HepG2 (cell line): ENCODE results near the gene SIRT1. TPM values are rescaled to one million over a fixed set of nuclear protein-coding genes. Genes with fewer than 3 reads are reported as not detected.

ENCODE experiments used
- ATAC-seq: fragments of 200-7000 bp; cut with Tn5 transposase; 3 replicates; pipeline ENCODE4 v1.9.1; 2020; ENCODE audit warnings: mild to moderate bottlenecking, moderate library complexity
- BruUV-seq: library from RNA; stranded (reverse); fragments of 400-500 nt; replicated peaks from 2 replicates; lab custom pipeline; 2021; lab: Mats Ljungman, UMichigan
- CTCF ChIA-PET: fragments of 300-600 bp; formaldehyde crosslinking; extraction: SDS; loops from one replicate; lab custom pipeline; 2021; ENCODE audit warnings: low total read pairs, inconsistent platforms, low intra/inter-chr PET ratio; lab: Yijun Ruan, JAX
- POLR2A ChIA-PET: fragments of 350-600 bp; sonication (Branson Sonifier 250); formaldehyde crosslinking; loops from one replicate; lab custom pipeline; 2020; ENCODE audit warnings: antibody characterized with exemption, inconsistent platforms; lab: Yijun Ruan, JAX
- DNase-seq: peaks from one replicate; pipeline ENCODE4 v3.0.0-alpha.2; 2015; ENCODE audit warnings: low spot score
- FAIRE-seq: peaks from 3 replicates; lab custom pipeline; 2011; peaks lifted over from hg19 to GRCh38; lab: Jason Lieb, UNC
- H2AFZ ChIP-seq: one replicate; pipeline ENCODE4 v1.6.1; 2011; ENCODE audit warnings: low read length, inconsistent platforms
- H3K27ac ChIP-seq: fragments of 300-600 bp; 3 replicates; pipeline ENCODE4 v1.8.0; 2011; ENCODE audit warnings: mixed run types, mild to moderate bottlenecking, mixed read lengths, low read length, inconsistent platforms; ENCODE audit not compliant: insufficient read depth; ENCODE audit errors: extremely low read length
- H3K27me3 ChIP-seq, 2 experiments: fragments of 200-600 bp in 1 of 2; 2 replicates in 1 of 2; 3 replicates in 1 of 2; pipeline versions ENCODE4 v1.6.0 to v1.8.0; 2011; ENCODE audit warnings: low read length in 2 of 2, mild to moderate bottlenecking in 2 of 2, moderate library complexity in 2 of 2, inconsistent platforms in 1 of 2; ENCODE audit not compliant: insufficient read depth in 2 of 2, control insufficient read depth in 1 of 2
- H3K36me3 ChIP-seq, 2 experiments: fragments of 200-600 bp in 1 of 2; replicated peaks in 1 of 2; 2 replicates in 1 of 2; 3 replicates in 1 of 2; pipeline versions ENCODE4 v1.5.1 to v1.8.0; 2011; ENCODE audit warnings: low read length in 2 of 2, inconsistent platforms in 1 of 2; ENCODE audit not compliant: insufficient read depth in 2 of 2, control insufficient read depth in 1 of 2
- H3K4me1 ChIP-seq: 2 replicates; pipeline ENCODE4 v1.5.1; 2012; ENCODE audit warnings: low read length, inconsistent platforms; ENCODE audit not compliant: insufficient read depth
- H3K4me2 ChIP-seq: 2 replicates; pipeline ENCODE4 v1.6.0; 2011; ENCODE audit warnings: low read depth, low read length, inconsistent platforms
- H3K4me3 ChIP-seq, 3 experiments: fragments of 200-600 bp in 1 of 3; sonication (generic), shearing (Covaris generic) in 1 of 3; replicated peaks in 1 of 3; 2 replicates each; pipeline ENCODE4 v1.5.1; 2011 to 2016; ENCODE audit warnings: low read length in 3 of 3, inconsistent platforms in 2 of 3, low read depth in 2 of 3, mild to moderate bottlenecking in 2 of 3, control low read depth in 1 of 3, mixed read lengths in 1 of 3; ENCODE audit not compliant: insufficient read depth in 1 of 3
- H3K79me2 ChIP-seq: one replicate; pipeline ENCODE4 v1.6.1; 2011; ENCODE audit warnings: low read length, inconsistent platforms; ENCODE audit not compliant: insufficient read depth
- H3K9ac ChIP-seq: 2 replicates; pipeline ENCODE4 v1.6.0; 2011; ENCODE audit warnings: mild to moderate bottlenecking, low read depth, low read length, inconsistent platforms; ENCODE audit not compliant: insufficient read depth
- H3K9me3 ChIP-seq: 2 replicates; pipeline ENCODE4 v1.5.1; 2012; ENCODE audit warnings: mild to moderate bottlenecking, low read length
- H4K20me1 ChIP-seq: 2 replicates; pipeline ENCODE4 v1.6.0; 2011; ENCODE audit warnings: inconsistent platforms, mild to moderate bottlenecking, low read length, moderate library complexity; ENCODE audit not compliant: insufficient read depth
- ELK4 ChIP-seq: sonication (generic); formaldehyde crosslinking; IDR thresholded peaks from 2 replicates; pipeline ENCODE4 v1.9.0; 2021; ENCODE audit warnings: missing genetic modification reagents, borderline replicate concordance
- LRRFIP1 ChIP-seq: sonication (generic); formaldehyde crosslinking; conservative IDR thresholded peaks from 2 replicates; pipeline ENCODE4 v1.4.0; 2020; ENCODE audit warnings: missing genetic modification reagents
- STAT5B ChIP-seq: sonication (generic); formaldehyde crosslinking; IDR thresholded peaks from 2 replicates; pipeline ENCODE4 v1.4.0; 2020; ENCODE audit warnings: missing genetic modification reagents
- ZNF207 ChIP-seq: fragments of 450-650 bp; IDR thresholded peaks from 2 replicates; pipeline ENCODE4 v1.6.1; 2016; ENCODE audit warnings: antibody characterized with exemption, borderline replicate concordance
- ZNF770 ChIP-seq: sonication (generic); formaldehyde crosslinking; IDR thresholded peaks from 2 replicates; pipeline ENCODE4 v1.5.0; 2020; ENCODE audit warnings: mild to moderate bottlenecking, missing genetic modification reagents
- WGBS: methylation state at CpG from one replicate; pipeline ENCODE4 v1.1.6; 2017; ENCODE audit warnings: low lambda C conversion rate; 5-methylcytosine and 5-hydroxymethylcytosine counted together
- in situ Hi-C: cut with HindIII; loops from 2 replicates; pipeline ENCODE4 v1.10.0; 2017; ENCODE audit warnings: low pct_unique_long_range_greater_than_20kb; ENCODE audit not compliant: extremely low pct_ligation_motif_present
- intact Hi-C: fragments of 100-400 bp; cut with micrococcal nuclease; formaldehyde crosslinking; loops from one replicate; pipeline ENCODE4 v1.10.0; 2022; ENCODE audit not compliant: unreplicated experiment
- polyA plus RNA-seq, 8 experiments: library from polyadenylated mRNA; depleted of rRNA in 3 of 8; stranded (reverse) in 7 of 8; unstranded in 1 of 8; fragments of >200 nt; fragmentation: Illumina TruSeq in 4 of 8; extraction: Trizol in 4 of 8; gene quantifications; 2 replicates each; pipeline versions ENCODE4 v1.2.1 to v1.2.3, GENCODE V29; 2011 to 2016; ENCODE audit warnings: low read depth in 4 of 8, missing spikeins in 1 of 8, mixed read lengths in 1 of 8; ENCODE audit not compliant: insufficient read depth in 1 of 8
- total RNA-seq, 5 experiments: library from RNA; depleted of rRNA; stranded (reverse); fragments of >200 nt; fragmentation: Illumina TruSeq; extraction: Trizol; gene quantifications; 2 replicates each; pipeline ENCODE4 v1.2.3, GENCODE V29; 2016; ENCODE audit warnings: low read depth in 1 of 5
- TF ChIP-seq, protein P1 (sequence below): IDR thresholded peaks from 2 replicates; pipeline ENCODE4 v1.6.1; 2016; ENCODE audit warnings: mild to moderate bottlenecking, missing biosample characterization, missing genetic modification reagents

The SIRT1 gene
- total and polyA plus RNA-seq, 2 of the 13 experiments (the other 11 are each of a cell fraction or from before 2014, with no cell fraction given), result 9.4 to 10.2 TPM

DNA sequence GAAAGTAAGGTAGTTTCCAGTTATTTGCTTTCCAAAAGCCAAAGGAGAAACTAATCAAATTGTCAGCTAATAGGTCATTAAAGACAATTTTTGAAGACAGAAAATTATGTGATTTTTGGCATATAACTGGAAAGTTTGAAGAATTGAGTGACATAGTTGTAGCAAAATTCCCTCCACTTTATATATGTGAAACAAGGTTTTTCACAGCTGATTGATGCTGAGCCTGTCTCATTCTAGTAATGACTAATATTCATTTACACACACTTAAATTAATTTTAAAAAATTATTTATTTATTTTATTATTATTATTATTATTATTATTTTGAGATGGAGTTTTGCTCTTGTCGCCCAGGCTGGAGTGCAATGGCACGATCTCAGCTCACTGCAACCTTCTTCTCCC is 16.3 kb upstream of the SIRT1 start (continued):
- TF ChIP-seq ELK4 (CRISPR knock-in tag) (no peak), STAT5B (no peak)
- TF ChIP-seq, protein P1, sequence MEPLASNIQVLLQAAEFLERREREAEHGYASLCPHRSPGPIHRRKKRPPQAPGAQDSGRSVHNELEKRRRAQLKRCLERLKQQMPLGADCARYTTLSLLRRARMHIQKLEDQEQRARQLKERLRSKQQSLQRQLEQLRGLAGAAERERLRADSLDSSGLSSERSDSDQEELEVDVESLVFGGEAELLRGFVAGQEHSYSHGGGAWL, result no peak
- TF ChIP-seq, all 625 proteins: peak for 0

DNA sequence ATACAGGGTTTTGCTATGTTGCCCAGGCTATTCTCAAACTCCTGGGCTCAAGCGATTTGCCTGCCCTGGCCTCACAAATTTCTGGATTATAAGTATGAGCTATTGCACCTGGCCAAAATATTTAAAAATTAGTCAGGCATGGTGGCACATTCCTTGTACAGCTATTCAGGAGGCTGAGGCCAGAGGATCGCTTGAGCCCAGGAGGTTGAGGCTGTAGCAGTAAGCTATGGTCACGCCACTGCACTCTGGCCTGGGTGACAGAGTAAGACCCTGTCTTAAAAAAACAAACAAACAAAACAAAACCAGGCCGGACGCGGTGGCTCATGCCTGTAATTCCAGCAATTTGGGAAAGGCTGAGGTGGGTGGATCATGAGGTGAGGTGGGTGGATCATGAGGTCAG is 14.5 kb upstream of the SIRT1 start:
- no peak for TF ChIP-seq ZNF207
- TF ChIP-seq ZNF770 (CRISPR knock-in tag), result peak; percentile 56
- no peak for TF ChIP-seq LRRFIP1
- Histone ChIP-seq H2AFZ (no peak overlapping the region), H3K9ac (no peak overlapping the region), H3K4me2 (no peak overlapping the region), H3K4me1 (no peaks in the 10 kb centered on the region), H3K79me2 (no peaks in the 10 kb centered on the region), H3K9me3 (no peaks in the 10 kb centered on the region), H3K36me3 (no peaks in the 10 kb centered on the region), H4K20me1 (no peaks in the 10 kb centered on the region), H3K27ac (no peak overlapping the region), H3K4me3 (no peak overlapping the region), H3K27me3 (no peaks in the 10 kb centered on the region)
- ChIA-PET CTCF (no interaction called here), POLR2A (no interaction called here)
- no peak for DNase-seq
- ATAC-seq, result no peak
- FAIRE-seq, result no peak
- in situ Hi-C loops, result loop anchor here (25.0 kb wide), 1 partner anchor 442 kb away; no protein-coding TSS in a partner anchor
- 55% methylated on average over 6 of the region's 6 CpGs for WGBS
- no TSS peak for BruUV-seq
- intact Hi-C loops, result loop anchor here (10.0 kb wide), 1 partner anchor 435 kb away; no protein-coding TSS in a partner anchor
